ENCODE data around the gene FOXR2.

FOXR2 gene

DNA sequence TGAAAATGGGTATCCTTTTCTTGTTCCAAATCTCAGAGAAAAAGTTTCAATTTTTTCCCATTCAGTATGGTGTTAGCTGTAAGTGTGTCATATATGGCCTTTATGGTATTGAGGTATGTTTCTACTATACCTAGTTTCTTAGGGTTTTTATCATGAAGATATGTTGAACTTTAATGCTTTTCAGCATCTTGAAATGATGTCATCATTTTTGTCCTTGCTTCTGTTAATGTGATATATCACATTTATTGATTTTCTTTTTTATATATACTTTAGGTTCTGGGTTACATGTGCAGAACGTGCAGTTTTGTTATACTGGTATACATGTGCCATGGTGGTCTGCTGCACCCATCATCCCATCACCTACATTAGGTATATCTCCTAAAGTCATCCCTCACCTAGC lies 44.9 kb downstream of the FOXR2 start:
- no peaks in the 10 kb centered on the region for H3K36me3 ChIP-seq (ENCODE audit: insufficient read depth, low read length)
- no peak overlapping the region for H3K4me3 ChIP-seq (ENCODE audit: low read length)
- no peak overlapping the region for H2AFZ ChIP-seq (ENCODE audit: low read depth, low read length)
- H3K27me3 ChIP-seq (ENCODE audit: insufficient read depth, low read length): no peaks in the 10 kb centered on the region
- no peaks in the 10 kb centered on the region for H3K4me1 ChIP-seq (ENCODE audit: insufficient read depth, low read length)
- H3K9me3 ChIP-seq (ENCODE audit: low read length): no peaks in the 10 kb centered on the region

Measured in neuron (in vitro differentiated cells).